HEK293 (cell line): ENCODE results near the gene COL5A1.

ENCODE experiments used
- CTCF ChIA-PET: fragments of 350-600 bp; formaldehyde crosslinking; extraction: SDS; loops from one replicate; lab custom pipeline; 2021; ENCODE audit warnings: antibody characterized with exemption; lab: Yijun Ruan, JAX
- POLR2A ChIA-PET: fragments of 300-600 bp; formaldehyde crosslinking; extraction: SDS; loops from one replicate; lab custom pipeline; 2020; ENCODE audit warnings: antibody characterized with exemption, inconsistent platforms; lab: Yijun Ruan, JAX
- H3K27ac ChIP-seq: fragments of 200-500 bp; sonication (Bioruptor generic); 2 replicates; pipeline ENCODE4 v1.5.1; 2014; ENCODE audit warnings: low read depth, low read length, control low read depth, inconsistent platforms; ENCODE audit errors: extremely low read depth
- H3K36me3 ChIP-seq, 2 experiments: fragments of 200-500 bp in 1 of 2; sonication (Bioruptor generic) in 1 of 2; 1 replicate in 1 of 2; 2 replicates in 1 of 2; pipeline ENCODE4 v1.5.1; 2014 to 2017; ENCODE audit warnings: inconsistent platforms in 2 of 2, low read length in 2 of 2; ENCODE audit not compliant: control insufficient read depth in 2 of 2, insufficient read depth in 1 of 2
- H3K4me1 ChIP-seq: fragments of 200-500 bp; sonication (Bioruptor generic); 2 replicates; pipeline ENCODE4 v1.5.1; 2014; ENCODE audit warnings: mild to moderate bottlenecking, low read length, inconsistent platforms; ENCODE audit not compliant: control insufficient read depth, insufficient read depth
- H3K4me3 ChIP-seq: 2 replicates; pipeline ENCODE4 v1.5.1; 2011; ENCODE audit warnings: low read depth, mild to moderate bottlenecking, control low read depth, low read length, moderate library complexity
- H3K9me3 ChIP-seq: fragments of 200-500 bp; sonication (Bioruptor generic); 2 replicates; pipeline ENCODE4 v1.5.1; 2014; ENCODE audit warnings: low read depth, low read length, inconsistent platforms; ENCODE audit not compliant: control insufficient read depth, insufficient read depth
- BCL11A ChIP-seq: fragments of 450-650 bp; formaldehyde crosslinking; IDR thresholded peaks from 2 replicates; pipeline ENCODE4 v1.5.1; 2016; ENCODE audit warnings: low read depth, missing biosample characterization, missing genetic modification characterization
- KLF16 ChIP-seq: fragments of 450-650 bp; formaldehyde crosslinking; IDR thresholded peaks from 2 replicates; pipeline ENCODE4 v1.5.1; 2017; ENCODE audit warnings: missing biosample characterization, missing genetic modification characterization
- YY1 ChIP-seq: fragments of 450-650 bp; formaldehyde crosslinking; IDR thresholded peaks from 2 replicates; pipeline ENCODE4 v1.5.1; 2018; ENCODE audit warnings: missing biosample characterization, missing genetic modification characterization
- ZFP41 ChIP-seq: fragments of 450-650 bp; formaldehyde crosslinking; IDR thresholded peaks from 2 replicates; pipeline ENCODE4 v1.5.1; 2016; ENCODE audit warnings: missing biosample characterization, missing genetic modification characterization, borderline replicate concordance
- ZNF146 ChIP-seq: fragments of 450-650 bp; formaldehyde crosslinking; IDR thresholded peaks from 2 replicates; pipeline ENCODE4 v1.5.1; 2016; ENCODE audit warnings: missing biosample characterization, missing genetic modification characterization
- ZNF16 ChIP-seq: fragments of 450-650 bp; formaldehyde crosslinking; IDR thresholded peaks from 2 replicates; pipeline ENCODE4 v1.5.1; 2016; ENCODE audit warnings: low read depth, missing biosample characterization, missing genetic modification characterization
- ZNF23 ChIP-seq: fragments of 450-650 bp; formaldehyde crosslinking; IDR thresholded peaks from 2 replicates; pipeline ENCODE4 v1.5.1; 2016; ENCODE audit warnings: missing biosample characterization, missing genetic modification characterization, borderline replicate concordance
- ZNF274 ChIP-seq, 2 experiments: fragments of 200-500 bp in 1 of 2; fragments of 450-650 bp in 1 of 2; sonication (Bioruptor generic) in 1 of 2; formaldehyde crosslinking in 1 of 2; IDR thresholded peaks; 2 replicates each; pipeline versions ENCODE4 v1.5.1 to v1.6.1; 2014 to 2016; ENCODE audit warnings: borderline replicate concordance in 1 of 2, inconsistent platforms in 1 of 2, low read length in 1 of 2, missing biosample characterization in 1 of 2, missing genetic modification characterization in 1 of 2
- ZNF302 ChIP-seq: fragments of 450-650 bp; formaldehyde crosslinking; IDR thresholded peaks from 2 replicates; pipeline ENCODE4 v1.5.1; 2016; ENCODE audit warnings: missing biosample characterization, missing genetic modification characterization, low read depth
- ZNF311 ChIP-seq: fragments of 450-650 bp; formaldehyde crosslinking; IDR thresholded peaks from 2 replicates; pipeline ENCODE4 v1.5.1; 2017; ENCODE audit warnings: missing biosample characterization, missing genetic modification characterization, borderline replicate concordance
- ZNF324 ChIP-seq: fragments of 450-650 bp; formaldehyde crosslinking; IDR thresholded peaks from 2 replicates; pipeline ENCODE4 v1.5.1; 2016; ENCODE audit warnings: missing biosample characterization, missing genetic modification characterization
- ZNF335 ChIP-seq: fragments of 450-650 bp; formaldehyde crosslinking; conservative IDR thresholded peaks from 2 replicates; pipeline ENCODE4 v1.5.1; 2016; ENCODE audit warnings: missing biosample characterization, missing genetic modification characterization
- ZNF398 ChIP-seq: fragments of 450-650 bp; formaldehyde crosslinking; IDR thresholded peaks from 2 replicates; pipeline ENCODE4 v1.5.1; 2017; ENCODE audit warnings: missing biosample characterization, missing genetic modification characterization
- ZNF433 ChIP-seq: fragments of 450-650 bp; formaldehyde crosslinking; IDR thresholded peaks from 2 replicates; pipeline ENCODE4 v1.5.1; 2016; ENCODE audit warnings: missing biosample characterization, missing genetic modification characterization, low read depth
- ZNF558 ChIP-seq: fragments of 450-650 bp; formaldehyde crosslinking; IDR thresholded peaks from 2 replicates; pipeline ENCODE4 v1.5.1; 2016; ENCODE audit warnings: missing biosample characterization, missing genetic modification characterization
- ZNF610 ChIP-seq: fragments of 450-650 bp; formaldehyde crosslinking; IDR thresholded peaks from 2 replicates; pipeline ENCODE4 v1.5.1; 2016; ENCODE audit warnings: missing biosample characterization, missing genetic modification characterization, borderline replicate concordance
- ZNF623 ChIP-seq: fragments of 450-650 bp; formaldehyde crosslinking; IDR thresholded peaks from 2 replicates; pipeline ENCODE4 v1.5.1; 2016; ENCODE audit warnings: missing biosample characterization, missing genetic modification characterization
- ZNF624 ChIP-seq: fragments of 450-650 bp; formaldehyde crosslinking; IDR thresholded peaks from 2 replicates; pipeline ENCODE4 v1.5.1; 2017; ENCODE audit warnings: missing biosample characterization, missing genetic modification characterization
- ZNF658 ChIP-seq: fragments of 450-650 bp; formaldehyde crosslinking; IDR thresholded peaks from 2 replicates; pipeline ENCODE4; 2016; ENCODE audit warnings: missing biosample characterization, missing genetic modification characterization
- ZNF768 ChIP-seq: fragments of 450-650 bp; formaldehyde crosslinking; IDR thresholded peaks from 2 replicates; pipeline ENCODE4 v1.5.1; 2018; ENCODE audit warnings: missing biosample characterization, mild to moderate bottlenecking, missing genetic modification characterization
- ZNF785 ChIP-seq: fragments of 450-650 bp; formaldehyde crosslinking; IDR thresholded peaks from 2 replicates; pipeline ENCODE4 v1.5.1; 2016; ENCODE audit warnings: missing biosample characterization, missing genetic modification characterization
- ZNF830 ChIP-seq: fragments of 450-650 bp; IDR thresholded peaks from 2 replicates; pipeline ENCODE4 v1.5.0; 2018; ENCODE audit warnings: missing biosample characterization, missing genetic modification characterization, low read depth, mild to moderate bottlenecking, moderate library complexity
- ZSCAN4 ChIP-seq: fragments of 450-650 bp; formaldehyde crosslinking; IDR thresholded peaks from 2 replicates; pipeline ENCODE4 v1.5.1; 2017; ENCODE audit warnings: missing biosample characterization, missing genetic modification characterization
- ZXDB ChIP-seq: fragments of 450-650 bp; formaldehyde crosslinking; IDR thresholded peaks from 2 replicates; pipeline ENCODE4 v1.5.1; 2016; ENCODE audit warnings: missing biosample characterization, missing genetic modification characterization
- TF ChIP-seq, protein P1 (sequence below): fragments of 450-650 bp; formaldehyde crosslinking; IDR thresholded peaks from 2 replicates; pipeline ENCODE4 v1.5.1; 2016; ENCODE audit warnings: missing biosample characterization, missing genetic modification characterization
- TF ChIP-seq, protein P2 (sequence below): fragments of 450-650 bp; formaldehyde crosslinking; IDR thresholded peaks from 2 replicates; pipeline ENCODE4 v1.5.1; 2017; ENCODE audit warnings: missing biosample characterization, missing genetic modification characterization
- TF ChIP-seq, protein P3 (sequence below): sonication (generic); formaldehyde crosslinking; IDR thresholded peaks from 2 replicates; pipeline ENCODE4 v1.8.1; 2022; ENCODE audit warnings: mild to moderate bottlenecking, moderate library complexity, missing genetic modification reagents

Gene COL5A1

GRCh38 chr9:134822541-134822940 is 180.9 kb downstream of the COL5A1 start:
- peaks cover 0 to 3% of the 10 kb centered on the region in 2 experiments; a peak in 1 of 3 replicates for H3K36me3 ChIP-seq
- no peak overlapping the region for H3K4me3 ChIP-seq
- CTCF ChIA-PET = interaction anchor here (0.6 to 0.9 kb wide), 2 partner anchors 15 to 378 kb away, joined by 3 read pairs; no protein-coding TSS in a partner anchor
- POLR2A ChIA-PET = no interaction called here
- H3K27ac ChIP-seq = no peak overlapping the region
- H3K4me1 ChIP-seq = no peaks in the 10 kb centered on the region
- TF ChIP-seq ZFP41 (no peak), BCL11A (tag by site-specific recombination) (no peak), YY1 (tag by site-specific recombination) (no peak), ZNF785 (no peak), ZNF146 (tag by site-specific recombination) (no peak), ZNF658 (tag by site-specific recombination) (no peak), ZSCAN4 (tag by site-specific recombination) (no peak)
- TF ChIP-seq, protein P1, sequence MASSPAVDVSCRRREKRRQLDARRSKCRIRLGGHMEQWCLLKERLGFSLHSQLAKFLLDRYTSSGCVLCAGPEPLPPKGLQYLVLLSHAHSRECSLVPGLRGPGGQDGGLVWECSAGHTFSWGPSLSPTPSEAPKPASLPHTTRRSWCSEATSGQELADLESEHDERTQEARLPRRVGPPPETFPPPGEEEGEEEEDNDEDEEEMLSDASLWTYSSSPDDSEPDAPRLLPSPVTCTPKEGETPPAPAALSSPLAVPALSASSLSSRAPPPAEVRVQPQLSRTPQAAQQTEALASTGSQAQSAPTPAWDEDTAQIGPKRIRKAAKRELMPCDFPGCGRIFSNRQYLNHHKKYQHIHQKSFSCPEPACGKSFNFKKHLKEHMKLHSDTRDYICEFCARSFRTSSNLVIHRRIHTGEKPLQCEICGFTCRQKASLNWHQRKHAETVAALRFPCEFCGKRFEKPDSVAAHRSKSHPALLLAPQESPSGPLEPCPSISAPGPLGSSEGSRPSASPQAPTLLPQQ (tag by site-specific recombination) = no peak
- TF ChIP-seq, protein P2, sequence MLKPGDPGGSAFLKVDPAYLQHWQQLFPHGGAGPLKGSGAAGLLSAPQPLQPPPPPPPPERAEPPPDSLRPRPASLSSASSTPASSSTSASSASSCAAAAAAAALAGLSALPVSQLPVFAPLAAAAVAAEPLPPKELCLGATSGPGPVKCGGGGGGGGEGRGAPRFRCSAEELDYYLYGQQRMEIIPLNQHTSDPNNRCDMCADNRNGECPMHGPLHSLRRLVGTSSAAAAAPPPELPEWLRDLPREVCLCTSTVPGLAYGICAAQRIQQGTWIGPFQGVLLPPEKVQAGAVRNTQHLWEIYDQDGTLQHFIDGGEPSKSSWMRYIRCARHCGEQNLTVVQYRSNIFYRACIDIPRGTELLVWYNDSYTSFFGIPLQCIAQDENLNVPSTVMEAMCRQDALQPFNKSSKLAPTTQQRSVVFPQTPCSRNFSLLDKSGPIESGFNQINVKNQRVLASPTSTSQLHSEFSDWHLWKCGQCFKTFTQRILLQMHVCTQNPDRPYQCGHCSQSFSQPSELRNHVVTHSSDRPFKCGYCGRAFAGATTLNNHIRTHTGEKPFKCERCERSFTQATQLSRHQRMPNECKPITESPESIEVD (tag by site-specific recombination) = no peak
- no peaks in the 10 kb centered on the region for H3K9me3 ChIP-seq

DNA sequence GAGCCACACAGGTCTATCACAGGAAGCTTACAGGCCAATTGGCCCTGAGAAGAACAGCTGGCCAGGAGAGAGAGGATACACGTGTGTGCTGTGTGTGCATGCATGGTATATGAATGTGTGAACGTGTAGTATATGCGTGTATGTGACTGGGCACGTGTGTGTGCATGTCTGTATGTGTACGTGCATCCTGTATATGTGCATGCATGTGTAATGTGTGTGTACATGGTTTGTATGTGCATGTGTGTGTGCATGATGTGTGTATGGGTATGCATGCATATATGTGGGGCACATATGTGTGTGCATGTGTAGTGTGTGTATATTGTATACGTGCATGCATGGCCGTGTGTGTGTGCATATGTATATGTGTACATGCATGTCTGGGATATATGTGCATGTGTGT is 182.0 kb downstream of the COL5A1 start:
- CTCF ChIA-PET = no interaction called here
- H3K27ac ChIP-seq = no peak overlapping the region
- H3K9me3 ChIP-seq = no peaks in the 10 kb centered on the region
- POLR2A ChIA-PET = no interaction called here
- H3K4me3 ChIP-seq = no peak overlapping the region
- H3K4me1 ChIP-seq = no peaks in the 10 kb centered on the region
- H3K36me3 ChIP-seq = peaks cover 0 to 7% of the 10 kb centered on the region in 2 experiments; a peak in 2 of 3 replicates
- TF ChIP-seq ZNF398 (tag by site-specific recombination) (no peak), ZNF768 (tag by site-specific recombination) (no peak), ZNF23 (tag by site-specific recombination) (no peak), ZNF558 (no peak), ZNF324 (no peak), ZNF335 (tag by site-specific recombination) (no peak), ZNF624 (tag by site-specific recombination) (no peak), ZNF610 (tag by site-specific recombination) (no peak), ZNF623 (tag by site-specific recombination) (no peak), KLF16 (tag by site-specific recombination) (no peak), ZNF274 (IDR thresholded peaks at IDR 0.05; ENCODE audit: low read length) (no peak), ZNF274 (tag by site-specific recombination; IDR thresholded peaks at IDR 0.05; ENCODE audit: borderline replicate concordance) (no peak), ZNF311 (no peak), ZNF433 (no peak), ZNF16 (tag by site-specific recombination) (no peak), ZNF302 (tag by site-specific recombination) (no peak), ZNF830 (tag by site-specific recombination) (no peak), ZXDB (no peak)
- TF ChIP-seq, protein P3, sequence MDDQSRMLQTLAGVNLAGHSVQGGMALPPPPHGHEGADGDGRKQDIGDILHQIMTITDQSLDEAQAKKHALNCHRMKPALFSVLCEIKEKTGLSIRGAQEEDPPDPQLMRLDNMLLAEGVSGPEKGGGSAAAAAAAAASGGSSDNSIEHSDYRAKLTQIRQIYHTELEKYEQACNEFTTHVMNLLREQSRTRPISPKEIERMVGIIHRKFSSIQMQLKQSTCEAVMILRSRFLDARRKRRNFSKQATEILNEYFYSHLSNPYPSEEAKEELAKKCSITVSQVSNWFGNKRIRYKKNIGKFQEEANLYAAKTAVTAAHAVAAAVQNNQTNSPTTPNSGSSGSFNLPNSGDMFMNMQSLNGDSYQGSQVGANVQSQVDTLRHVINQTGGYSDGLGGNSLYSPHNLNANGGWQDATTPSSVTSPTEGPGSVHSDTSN (CRISPR knock-in tag) = no peak
